ENCODE measurements around the gene ETFA. TPM values are rescaled to one million over a fixed set of nuclear protein-coding genes. Genes with fewer than 3 reads are reported as not detected.

Gene ETFA
- total RNA-seq, 4 donors from 2014 or later = 90.9 to 233 (median 99.9) TPM

GRCh38 chr15:76169018-76169417, 142.3 kb downstream of the ETFA start:
- H3K27me3 ChIP-seq = no peaks in the 10 kb centered on the region
- no peaks in the 10 kb centered on the region for H3K36me3 ChIP-seq
- no peaks in the 10 kb centered on the region for H3K4me1 ChIP-seq
- DNase-seq = no peak
- H3K27ac ChIP-seq = no peak overlapping the region
- H3K9me3 ChIP-seq = no peaks in the 10 kb centered on the region
- H3K4me3 ChIP-seq = no peak overlapping the region
- intact Hi-C loops (cut with DNase I; ENCODE audit: low total_unique reads) = no loop called here
- TF ChIP-seq, protein P1, sequence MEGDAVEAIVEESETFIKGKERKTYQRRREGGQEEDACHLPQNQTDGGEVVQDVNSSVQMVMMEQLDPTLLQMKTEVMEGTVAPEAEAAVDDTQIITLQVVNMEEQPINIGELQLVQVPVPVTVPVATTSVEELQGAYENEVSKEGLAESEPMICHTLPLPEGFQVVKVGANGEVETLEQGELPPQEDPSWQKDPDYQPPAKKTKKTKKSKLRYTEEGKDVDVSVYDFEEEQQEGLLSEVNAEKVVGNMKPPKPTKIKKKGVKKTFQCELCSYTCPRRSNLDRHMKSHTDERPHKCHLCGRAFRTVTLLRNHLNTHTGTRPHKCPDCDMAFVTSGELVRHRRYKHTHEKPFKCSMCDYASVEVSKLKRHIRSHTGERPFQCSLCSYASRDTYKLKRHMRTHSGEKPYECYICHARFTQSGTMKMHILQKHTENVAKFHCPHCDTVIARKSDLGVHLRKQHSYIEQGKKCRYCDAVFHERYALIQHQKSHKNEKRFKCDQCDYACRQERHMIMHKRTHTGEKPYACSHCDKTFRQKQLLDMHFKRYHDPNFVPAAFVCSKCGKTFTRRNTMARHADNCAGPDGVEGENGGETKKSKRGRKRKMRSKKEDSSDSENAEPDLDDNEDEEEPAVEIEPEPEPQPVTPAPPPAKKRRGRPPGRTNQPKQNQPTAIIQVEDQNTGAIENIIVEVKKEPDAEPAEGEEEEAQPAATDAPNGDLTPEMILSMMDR (IDR thresholded peaks at IDR 0.05) = no peak
- TF ChIP-seq POLR2A (IDR thresholded peaks at IDR 0.05) = no peak

- H3K36me3 ChIP-seq = no peaks in the 10 kb centered on the region
- TF ChIP-seq, protein P1 (IDR thresholded peaks at IDR 0.05) = no peak
- no peak for TF ChIP-seq POLR2A (IDR thresholded peaks at IDR 0.05)
- DNase-seq = no peak
- intact Hi-C loops (cut with DNase I; ENCODE audit: low total_unique reads) = no loop called here
- H3K27me3 ChIP-seq = no peaks in the 10 kb centered on the region
- no peaks in the 10 kb centered on the region for H3K9me3 ChIP-seq
- no peaks in the 10 kb centered on the region for H3K4me1 ChIP-seq
- H3K27ac ChIP-seq = no peak overlapping the region
- no peak overlapping the region for H3K4me3 ChIP-seq
These were observed 142.9 kb downstream of the ETFA start for GRCh38 chr15:76168237-76168984.

DNA sequence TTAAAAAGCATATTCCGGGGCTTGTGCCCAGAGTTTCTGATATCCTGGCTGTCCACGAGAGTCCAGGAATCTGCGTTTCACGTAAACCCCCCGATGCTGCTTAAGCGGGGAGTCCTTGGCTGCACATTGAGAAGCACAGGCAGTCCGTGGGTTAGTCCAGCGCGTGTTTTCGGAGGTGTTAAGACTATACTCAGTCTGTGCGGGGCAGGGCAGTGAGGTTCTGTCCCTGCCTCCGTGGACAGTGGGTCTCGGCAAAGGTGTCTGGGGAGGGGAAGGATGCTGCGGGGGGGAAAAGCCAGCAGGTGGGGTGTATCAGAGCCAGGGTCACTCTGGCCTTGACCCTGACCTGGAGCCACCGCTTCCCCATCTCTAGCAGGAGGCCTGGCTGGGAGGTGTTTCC, 145.3 kb downstream of the ETFA start:
- no peak for DNase-seq
- Histone ChIP-seq H3K36me3 (no peaks in the 10 kb centered on the region), H3K9me3 (no peaks in the 10 kb centered on the region), H3K4me3 (no peak overlapping the region), H3K27ac (no peak overlapping the region), H3K27me3 (no peaks in the 10 kb centered on the region), H3K4me1 (peaks cover 0 to 4% of the 10 kb centered on the region in 2 donors)
- no peak for TF ChIP-seq POLR2A (IDR thresholded peaks at IDR 0.05)
- TF ChIP-seq, protein P1 (IDR thresholded peaks at IDR 0.05) = no peak
- intact Hi-C loops (cut with DNase I; ENCODE audit: low total_unique reads) = no loop called here

Other genes starting within 250 kb of the ETFA start
- gene ISL2, start 25.3 kb upstream of the ETFA start, total RNA-seq = under 1 TPM in 1 of 4 donors, not detected in 3; 0.48 TPM

Measured in uterus (tissue), 4 donors.